Calu3 (cell line): ENCODE measurements around the gene FAM193A. TPM values are rescaled to one million over a fixed set of nuclear protein-coding genes. Genes with fewer than 3 reads are reported as not detected.

ENCODE experiments used
- BruUV-seq: library from RNA; stranded (reverse); fragments of 400-500 nt; replicated peaks from 2 replicates; lab custom pipeline; 2021; lab: Mats Ljungman, UMichigan
- CTCF ChIA-PET: fragments of 300-600 bp; sonication (Branson Sonifier 250); formaldehyde crosslinking; loops from one replicate; lab custom pipeline; 2022; ENCODE audit warnings: antibody characterized with exemption; lab: Charles Lee
- DNase-seq: peaks from one replicate; pipeline ENCODE4 v3.0.0; 2022
- H3K27ac Mint-ChIP-seq: one replicate; pipeline ENCODE4 v1.8.0; 2022; ENCODE audit warnings: mixed read lengths; ENCODE audit not compliant: unreplicated experiment
- H3K27me3 Mint-ChIP-seq: one replicate; pipeline ENCODE4 v1.8.0; 2022; ENCODE audit warnings: mixed read lengths; ENCODE audit not compliant: unreplicated experiment
- H3K36me3 Mint-ChIP-seq: one replicate; pipeline ENCODE4 v1.8.0; 2022; ENCODE audit warnings: mild to moderate bottlenecking, moderate library complexity, mixed read lengths; ENCODE audit not compliant: insufficient read depth, unreplicated experiment
- H3K4me1 Mint-ChIP-seq: one replicate; pipeline ENCODE4 v1.8.0; 2022; ENCODE audit warnings: mild to moderate bottlenecking, low read depth, mixed read lengths; ENCODE audit not compliant: unreplicated experiment
- H3K4me3 Mint-ChIP-seq: one replicate; pipeline ENCODE4 v1.8.0; 2022; ENCODE audit warnings: mild to moderate bottlenecking, low read depth, moderate library complexity, mixed read lengths; ENCODE audit not compliant: unreplicated experiment
- H3K9me3 Mint-ChIP-seq: one replicate; pipeline ENCODE4 v1.8.0; 2022; ENCODE audit warnings: low read depth, mixed read lengths; ENCODE audit not compliant: unreplicated experiment
- CTCF ChIP-seq: fragments of 200-600 bp; IDR thresholded peaks from one replicate; pipeline ENCODE4 v1.8.0; 2022; ENCODE audit warnings: antibody characterized with exemption; ENCODE audit not compliant: unreplicated experiment
- intact Hi-C: fragments of 100-400 bp; cut with micrococcal nuclease; formaldehyde crosslinking; loops from one replicate; pipeline ENCODE4 v1.10.0; 2022; ENCODE audit not compliant: unreplicated experiment
- total RNA-seq: library from RNA; stranded (reverse); gene quantifications from 2 replicates; pipeline ENCODE4 v1.2.3, GENCODE V29; 2022

Gene FAM193A
- total RNA-seq, 1 experiment from 2014 or later = 20.0 TPM

DNA sequence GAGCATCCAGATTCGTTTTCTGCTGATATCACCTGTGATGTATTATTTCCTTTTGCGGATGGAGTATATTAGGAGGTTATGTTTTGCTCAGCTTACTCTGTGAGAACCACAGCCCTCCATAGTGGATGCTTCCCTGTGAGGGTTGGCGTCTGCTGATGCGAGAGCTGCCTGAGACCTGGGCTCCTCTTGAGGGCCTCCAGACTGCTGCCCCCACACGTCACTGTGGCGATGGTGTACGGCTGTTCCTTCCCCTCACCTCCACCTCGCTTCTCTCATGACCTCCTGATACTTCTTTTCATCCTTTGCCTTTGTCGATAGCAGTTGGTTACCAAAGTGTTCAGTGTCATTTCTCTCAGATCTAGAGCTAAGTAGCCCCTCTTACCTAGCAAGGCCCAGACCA lies 148.0 kb downstream of the FAM193A start:
- CTCF ChIA-PET = no interaction called here
- Mint-ChIP-seq H3K4me1 (no peaks in the 10 kb centered on the region), H3K36me3 (peaks cover 10% of the 10 kb centered on the region), H3K4me3 (no peak overlapping the region), H3K9me3 (no peaks in the 10 kb centered on the region), H3K27ac (no peak overlapping the region), H3K27me3 (no peaks in the 10 kb centered on the region)
- intact Hi-C loops = no loop called here
- BruUV-seq = no TSS peak
- DNase-seq = no peak
- TF ChIP-seq CTCF = no peak

- Mint-ChIP-seq H3K4me3 (no peak overlapping the region), H3K27me3 (no peaks in the 10 kb centered on the region), H3K4me1 (no peaks in the 10 kb centered on the region), H3K36me3 (peaks cover 11% of the 10 kb centered on the region), H3K9me3 (no peaks in the 10 kb centered on the region), H3K27ac (no peak overlapping the region)
- intact Hi-C loops = no loop called here
- CTCF ChIA-PET = no interaction called here
- no peak for TF ChIP-seq CTCF
- no TSS peak for BruUV-seq
- DNase-seq = no peak
Measured at GRCh38 chr4:2685541-2685940, 149.1 kb downstream of the FAM193A start.

GRCh38 chr4:2686379-2687265 lies 150.2 kb downstream of the FAM193A start:
- H3K27ac Mint-ChIP-seq = no peak overlapping the region
- no peak for TF ChIP-seq CTCF
- H3K27me3 Mint-ChIP-seq = no peaks in the 10 kb centered on the region
- no TSS peak for BruUV-seq
- no peaks in the 10 kb centered on the region for H3K9me3 Mint-ChIP-seq
- no peak for DNase-seq
- H3K4me3 Mint-ChIP-seq = no peak overlapping the region
- H3K36me3 Mint-ChIP-seq = peaks cover 11% of the 10 kb centered on the region
- no peaks in the 10 kb centered on the region for H3K4me1 Mint-ChIP-seq
- CTCF ChIA-PET = no interaction called here
- intact Hi-C loops = no loop called here

DNA sequence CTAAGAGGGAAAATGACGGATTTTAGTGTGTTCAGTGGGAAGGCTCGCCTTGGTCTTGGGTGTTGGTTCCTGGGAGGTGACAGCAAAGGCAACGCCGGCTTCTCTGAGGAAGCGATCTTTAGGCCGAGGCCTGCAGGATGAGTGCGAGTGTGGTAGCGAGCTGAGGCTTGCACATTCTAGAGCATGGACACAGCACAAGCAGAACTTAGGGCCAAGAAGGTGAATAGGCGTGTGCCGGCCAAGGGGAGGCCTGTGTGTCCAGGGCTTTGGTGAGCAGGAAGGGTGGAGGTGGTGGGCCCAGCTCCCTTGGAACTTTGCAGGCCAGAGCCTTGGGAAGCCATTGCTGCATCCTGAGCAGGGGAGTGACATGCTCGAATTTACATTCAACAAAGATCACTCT lies 151.8 kb downstream of the FAM193A start:
- intact Hi-C loops = no loop called here
- H3K9me3 Mint-ChIP-seq = no peaks in the 10 kb centered on the region
- no peaks in the 10 kb centered on the region for H3K4me1 Mint-ChIP-seq
- CTCF ChIA-PET = no interaction called here
- H3K27ac Mint-ChIP-seq = no peak overlapping the region
- H3K27me3 Mint-ChIP-seq = no peaks in the 10 kb centered on the region
- no peak for TF ChIP-seq CTCF
- H3K4me3 Mint-ChIP-seq = no peak overlapping the region
- H3K36me3 Mint-ChIP-seq = peaks cover 7% of the 10 kb centered on the region
- no peak for DNase-seq
- no TSS peak for BruUV-seq
